HG02840 (cell line): Measurements from ENCODE around the gene SAPCD2.
"Not testable (repeated sequence)": the region's sequence is repeated elsewhere in the genome, so short reads cannot be mapped to it uniquely, and the experiment has no call there.

Experiments
- ATAC-seq: cut with Tn5 transposase; IDR thresholded peaks from one replicate; pipeline ENCODE4 v1.9.1; 2021; ENCODE audit warnings: mild to moderate bottlenecking, moderate library complexity, moderate number of reproducible peaks; ENCODE audit not compliant: unreplicated experiment, low FRiP score

SAPCD2 gene

DNA sequence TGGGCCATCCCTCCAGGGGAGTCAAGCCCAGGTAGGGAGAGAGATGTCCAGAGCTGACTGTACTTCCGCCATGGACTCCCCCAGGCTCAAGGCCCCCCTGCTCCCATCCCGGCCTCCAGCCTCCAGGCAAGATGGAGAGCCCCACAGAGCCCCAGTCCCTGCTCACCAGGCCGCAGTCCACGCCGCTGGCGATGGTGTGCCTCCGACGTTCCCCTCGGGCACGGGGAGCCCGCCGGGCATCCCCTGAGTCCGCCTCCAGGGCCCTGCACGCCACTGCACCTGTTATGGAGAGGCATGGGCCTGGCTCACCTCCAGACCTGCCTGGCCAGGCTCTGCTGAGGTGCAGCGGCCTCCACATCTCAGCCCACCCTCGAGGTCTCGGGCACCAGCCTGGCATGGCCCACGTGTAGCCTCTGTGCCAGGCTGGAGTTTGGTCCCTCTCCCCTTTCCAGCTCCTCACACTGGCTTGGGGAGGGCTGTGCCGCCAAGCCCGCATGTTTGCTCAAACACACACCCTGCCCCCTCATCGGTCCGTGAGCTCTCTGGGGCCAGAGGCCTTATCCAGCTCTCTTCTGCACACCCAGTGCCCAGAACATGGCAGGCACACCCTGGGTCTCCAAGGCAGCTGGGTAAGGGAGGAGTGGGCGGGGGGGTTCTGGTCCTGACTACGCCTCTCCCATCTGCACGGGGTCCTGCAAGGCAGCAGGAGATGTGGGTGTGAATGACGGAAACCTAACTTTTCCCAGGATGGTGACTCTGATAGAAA, 4.1 kb downstream of the SAPCD2 start:
- ATAC-seq: no peak

DNA sequence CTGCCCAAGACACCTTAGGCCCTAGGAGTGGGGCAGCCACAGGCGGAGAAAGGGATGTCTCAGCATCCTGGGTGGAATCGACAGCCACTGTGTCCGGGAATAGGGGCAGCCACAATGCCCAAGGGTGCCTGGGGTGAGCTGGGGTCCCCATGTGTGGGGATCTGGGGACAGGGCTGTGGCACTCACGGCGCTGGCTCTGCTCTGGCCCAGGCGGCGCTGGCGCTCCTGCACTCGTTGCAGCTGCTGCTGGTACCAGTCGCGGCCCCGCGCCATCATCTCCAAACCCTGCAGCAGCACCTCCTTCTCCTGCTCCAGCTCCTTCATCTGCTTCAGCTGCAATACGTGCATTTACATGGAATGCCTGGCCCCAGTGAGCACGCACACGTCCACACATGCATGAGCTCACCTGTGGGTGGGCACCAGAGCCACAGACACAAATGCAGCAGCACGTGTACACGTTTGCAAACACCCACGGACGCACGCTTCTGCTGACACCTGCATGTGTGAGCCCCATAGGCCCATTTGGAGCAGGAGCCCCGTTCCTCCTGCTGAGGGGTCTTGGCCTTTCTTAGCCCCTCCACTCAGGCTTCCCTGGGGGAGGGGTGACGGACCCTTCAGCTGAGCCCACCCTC, 4.9 kb downstream of the SAPCD2 start:
- no peak for ATAC-seq

DNA sequence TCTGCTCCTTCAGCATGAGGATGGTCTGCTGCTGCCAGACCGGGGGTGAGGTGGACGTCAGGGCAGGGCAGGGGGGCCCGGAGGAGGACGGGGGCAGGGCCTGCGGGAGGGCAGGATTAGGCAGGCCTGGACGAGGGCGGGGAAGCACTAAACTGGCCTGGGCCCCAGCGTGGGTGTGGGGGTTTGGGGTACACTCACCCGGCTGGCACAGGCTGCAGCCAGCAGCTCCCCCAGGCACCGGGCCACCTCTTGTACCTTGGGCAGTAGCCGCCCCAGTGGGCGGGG, 5.5 kb downstream of the SAPCD2 start:
- no peak for ATAC-seq

- ATAC-seq: no peak
Measured at GRCh38 chr9:137064027-137064879, 6.1 kb downstream of the SAPCD2 start.

DNA sequence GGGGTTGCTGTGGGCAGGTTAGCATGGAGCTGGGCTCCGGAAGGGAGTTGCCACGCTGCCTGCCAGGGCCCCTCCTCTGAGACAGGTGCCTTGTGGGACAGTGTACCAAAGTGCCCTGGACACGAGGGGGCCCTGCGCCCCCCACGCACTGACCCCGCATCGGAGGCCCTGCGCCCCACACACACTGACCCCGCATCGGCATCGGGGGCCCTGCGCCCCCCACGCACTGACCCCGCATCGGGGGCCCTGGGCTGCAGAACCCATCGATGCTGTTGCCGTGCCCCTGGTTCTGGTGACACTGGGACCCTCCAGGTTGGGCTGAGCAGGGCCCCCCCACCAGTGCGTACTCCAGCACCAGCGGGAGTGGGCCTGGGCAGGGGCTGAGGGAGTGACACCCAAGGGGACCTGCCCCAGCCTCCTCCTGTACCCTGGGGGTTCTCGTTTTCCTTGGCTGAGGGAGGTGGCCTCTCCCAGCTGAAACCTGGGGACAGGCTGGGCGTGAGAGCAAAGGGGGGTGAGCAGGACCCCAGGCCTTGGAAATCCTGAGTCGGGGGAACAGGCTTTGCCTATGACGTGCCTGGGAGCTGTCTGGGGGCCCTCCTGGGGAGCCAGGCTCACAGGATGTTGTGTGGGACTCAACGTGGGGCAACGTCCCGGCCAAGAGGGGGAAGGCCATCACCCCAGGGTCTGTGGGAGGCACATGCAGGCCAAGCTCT, 6.9 kb downstream of the SAPCD2 start:
- no peak for ATAC-seq

DNA sequence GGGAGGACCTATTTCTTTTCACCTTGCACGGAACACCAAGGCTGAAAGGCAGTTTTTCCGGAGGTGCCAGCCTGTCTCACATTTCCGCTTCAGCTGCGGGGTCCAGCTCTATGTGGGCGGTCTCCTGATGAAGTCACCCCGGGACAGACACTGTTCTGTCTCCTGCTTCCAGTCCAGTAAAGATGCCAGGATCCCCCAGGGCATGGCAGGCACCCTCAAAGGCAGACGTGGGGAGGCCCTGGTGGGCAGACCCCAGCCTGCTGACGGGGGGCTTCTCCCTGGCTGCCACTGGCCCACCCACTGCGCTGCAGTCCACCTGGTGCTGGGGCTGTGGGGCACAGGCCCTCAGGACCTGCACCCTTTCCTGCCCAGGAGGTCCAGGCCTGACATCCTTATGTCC, 7.6 kb downstream of the SAPCD2 start:
- not testable (repeated sequence) for ATAC-seq

- no peak for ATAC-seq
Measured at GRCh38 chr9:137062384-137062783, 8.0 kb downstream of the SAPCD2 start.

DNA sequence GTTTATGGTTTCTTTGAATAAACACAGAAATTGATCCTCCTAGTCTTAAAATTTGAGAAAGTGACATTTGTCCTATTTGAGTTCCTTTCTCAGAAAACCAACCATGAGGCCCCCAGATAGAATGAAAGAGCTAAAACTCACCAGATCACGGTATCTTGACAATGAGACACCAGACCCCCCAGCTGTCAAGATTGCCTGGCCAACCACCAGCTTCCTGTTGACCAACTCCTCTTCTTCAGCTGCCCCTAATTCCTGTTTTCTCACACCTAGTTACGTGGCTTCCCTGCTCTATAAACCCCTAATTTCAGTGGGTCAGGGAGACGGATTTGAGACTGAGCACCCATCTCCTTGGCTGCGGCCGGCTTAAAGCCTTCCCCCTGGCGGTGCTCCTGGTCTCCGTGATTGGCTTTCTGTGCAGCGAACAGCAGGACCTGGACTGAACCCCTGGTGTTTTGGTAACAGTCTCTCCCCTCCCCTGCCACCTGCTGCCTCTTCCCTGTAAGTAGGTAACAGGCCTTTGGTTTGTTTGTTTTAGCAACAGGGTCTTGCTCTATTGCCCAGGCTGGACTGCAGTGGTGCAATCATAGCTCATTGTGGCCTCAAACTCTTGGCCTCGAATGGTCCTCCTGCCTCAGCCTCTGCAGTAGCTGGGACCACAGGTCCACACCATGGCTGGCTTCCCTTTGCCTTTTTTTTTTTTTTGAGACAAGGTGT, 11.7 kb downstream of the SAPCD2 start:
- no peak for ATAC-seq

DNA sequence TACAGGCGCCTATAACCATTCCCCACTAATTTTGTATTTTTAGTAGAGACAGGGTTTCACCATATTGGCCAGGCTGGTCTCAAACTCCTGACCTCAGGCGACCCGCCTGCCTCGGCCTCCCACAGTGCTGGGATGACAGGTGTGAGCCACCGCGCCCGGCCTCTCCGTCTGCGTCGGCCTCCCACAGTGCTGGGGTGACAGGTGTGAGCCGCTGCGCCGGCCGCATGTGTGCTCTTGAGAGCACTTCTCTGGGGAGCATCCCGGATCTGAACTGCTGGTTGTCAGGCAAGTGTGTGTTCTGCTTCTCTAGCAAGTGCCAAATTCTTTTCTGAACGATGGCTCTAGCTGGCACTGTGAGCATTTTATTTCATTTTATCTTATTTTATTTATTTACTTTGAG, 12.8 kb downstream of the SAPCD2 start:
- no peak for ATAC-seq

DNA sequence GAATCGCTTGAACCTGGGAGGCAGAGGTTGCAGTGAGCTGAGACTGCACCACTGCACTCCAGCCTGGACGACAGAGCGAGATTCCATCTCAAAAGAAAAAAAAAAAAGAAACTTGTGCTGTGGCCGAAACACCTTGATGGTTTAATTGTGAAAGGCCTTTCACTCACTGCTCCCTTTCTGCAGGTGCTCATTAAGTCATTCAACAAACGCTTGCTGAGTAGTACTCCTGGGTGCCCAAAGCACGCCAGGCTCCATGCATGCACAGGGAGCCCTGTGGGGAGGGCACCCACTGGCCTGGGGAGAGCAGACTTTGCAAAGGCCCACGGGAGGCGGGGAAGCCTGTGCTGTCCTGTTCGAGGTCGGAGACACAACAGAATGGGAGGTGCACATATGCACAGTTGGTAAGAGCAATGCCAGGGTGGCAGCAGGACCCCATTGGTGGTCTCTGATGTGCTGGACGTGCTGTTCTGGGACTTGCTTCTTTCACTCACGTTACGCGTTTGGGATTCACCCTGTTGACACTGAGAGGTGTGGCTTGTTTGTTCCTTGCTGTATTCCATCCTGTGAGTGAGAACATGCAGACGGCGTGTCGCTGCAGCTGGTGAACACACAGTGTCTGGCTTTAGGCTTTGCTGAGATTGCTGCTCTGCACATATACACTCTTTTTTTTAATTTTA, 13.5 kb downstream of the SAPCD2 start:
- ATAC-seq: no peak

DNA sequence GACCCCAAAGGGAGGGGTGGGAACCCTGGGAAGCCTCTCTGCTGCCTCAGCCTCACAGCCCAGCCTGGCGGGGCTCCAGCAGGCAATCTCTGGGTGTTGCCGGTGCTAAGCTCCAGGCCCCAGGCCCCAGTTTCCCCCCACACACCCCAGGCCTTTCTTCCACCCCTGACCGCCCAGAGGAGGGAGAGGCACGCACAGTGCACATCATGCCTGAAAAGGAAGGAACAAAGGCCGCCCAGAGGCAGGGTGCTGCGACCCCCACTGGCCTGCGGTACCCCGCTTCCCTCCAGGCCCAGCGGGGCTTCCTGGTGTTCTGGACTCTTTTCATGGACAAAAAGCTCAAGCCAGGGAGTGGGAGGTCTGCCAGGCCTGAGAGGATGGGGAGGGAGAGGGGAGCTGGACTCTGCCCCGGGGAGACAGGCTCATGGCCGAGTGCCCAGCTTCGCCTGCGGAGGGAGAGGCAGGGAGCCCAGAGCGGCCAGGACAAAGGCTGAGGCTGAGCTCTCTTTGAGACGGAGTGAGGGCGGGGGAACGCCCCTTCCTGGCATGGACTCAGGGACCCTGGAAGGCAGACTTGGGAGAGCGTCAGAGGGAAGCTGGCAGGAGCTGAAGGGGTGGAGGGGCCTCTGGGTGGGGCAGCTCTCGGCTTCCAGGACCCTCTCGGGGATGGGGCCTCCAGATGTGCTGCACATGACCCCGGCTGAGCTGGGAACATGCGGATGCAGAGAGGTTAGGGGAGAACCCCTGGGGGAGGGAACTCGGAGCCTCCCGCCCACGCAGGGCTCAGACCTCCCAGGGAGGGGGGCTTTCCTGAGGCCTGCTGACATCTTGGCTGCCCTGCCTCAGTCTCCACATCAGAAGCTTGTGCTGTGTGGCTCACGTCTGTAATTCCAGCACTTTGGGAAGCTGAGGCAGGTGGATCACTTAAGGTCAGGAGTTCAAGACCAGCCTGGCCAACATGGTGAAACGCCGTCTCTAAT, 14.7 kb downstream of the SAPCD2 start:
- ATAC-seq: no peak

- no peak for ATAC-seq
Measured at GRCh38 chr9:137054932-137055384, 15.4 kb downstream of the SAPCD2 start.

GRCh38 chr9:137053944-137054931, 16.1 kb downstream of the SAPCD2 start, which contains the start of gene ENTPD2:
TSS of gene ENTPD2 (minus strand) at chr9:137054061. CDS start at chr9:137053997, 64 bp downstream.
- ATAC-seq: no peak

DNA sequence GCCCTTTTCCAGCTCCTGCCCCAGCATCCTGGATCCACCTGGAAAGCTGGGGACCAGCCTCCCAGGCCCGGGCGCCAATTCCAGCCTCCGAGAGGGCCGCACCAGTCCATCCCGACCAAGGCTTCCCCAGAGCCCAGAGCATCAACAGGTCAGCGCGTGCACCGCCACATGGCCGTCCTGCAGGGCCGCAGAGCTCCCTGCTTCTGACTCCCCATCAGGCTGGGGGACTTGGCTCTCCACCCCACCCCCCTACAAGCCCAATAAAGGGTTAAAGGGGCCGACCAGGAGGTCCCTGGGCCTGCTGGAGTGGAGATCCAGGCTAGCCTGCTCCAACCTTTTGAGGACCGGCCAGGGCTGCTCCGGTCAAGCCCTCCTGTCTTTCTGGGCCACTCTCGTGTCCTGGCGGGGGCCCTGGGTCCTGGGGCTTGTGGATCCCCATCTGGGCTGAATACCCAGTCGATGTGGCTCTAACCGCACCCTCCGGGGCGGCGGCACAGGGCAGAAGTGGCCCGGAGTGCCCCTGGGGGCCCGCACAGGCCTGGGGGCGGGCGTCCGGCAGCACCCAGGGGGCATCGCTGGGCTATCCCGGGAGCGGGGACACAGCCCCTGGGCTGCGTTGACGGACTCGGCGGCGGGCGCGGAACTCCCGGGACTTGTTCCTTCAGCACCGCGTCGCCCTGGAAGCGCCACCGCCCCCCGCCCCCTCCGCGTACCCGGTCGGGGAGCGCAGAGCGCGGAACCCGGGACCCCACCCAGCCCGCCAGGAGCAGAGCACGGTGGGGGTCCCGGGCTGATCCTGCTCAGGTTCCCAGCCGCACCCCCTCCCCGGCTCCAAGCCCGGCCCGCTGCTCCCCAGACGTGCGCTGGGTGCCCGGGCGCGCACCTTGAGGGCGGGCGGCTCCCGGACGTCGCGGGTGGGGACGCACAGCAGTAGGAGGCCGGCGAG, 17.1 kb downstream of the SAPCD2 start:
- ATAC-seq: no peak

DNA sequence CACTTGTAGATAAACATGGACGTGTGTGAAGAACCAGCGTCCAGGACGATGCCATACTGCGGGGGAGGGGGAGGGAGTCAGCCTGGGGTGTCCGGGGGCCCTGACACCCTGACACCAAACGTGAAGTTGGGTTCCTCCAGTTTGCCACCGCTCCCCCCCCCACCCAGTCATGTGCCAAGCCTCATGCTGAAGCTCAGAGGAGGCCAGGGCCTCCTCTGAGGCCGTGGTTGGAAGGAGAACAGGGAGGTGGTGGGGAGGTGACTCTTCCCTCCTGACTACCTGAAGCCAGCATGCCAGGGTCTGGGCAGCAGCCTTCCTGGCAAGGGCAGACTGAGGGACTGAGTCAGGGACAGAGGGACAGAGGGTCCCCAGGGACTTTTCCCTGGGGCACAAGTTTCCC, 18.1 kb downstream of the SAPCD2 start:
- no peak for ATAC-seq

DNA sequence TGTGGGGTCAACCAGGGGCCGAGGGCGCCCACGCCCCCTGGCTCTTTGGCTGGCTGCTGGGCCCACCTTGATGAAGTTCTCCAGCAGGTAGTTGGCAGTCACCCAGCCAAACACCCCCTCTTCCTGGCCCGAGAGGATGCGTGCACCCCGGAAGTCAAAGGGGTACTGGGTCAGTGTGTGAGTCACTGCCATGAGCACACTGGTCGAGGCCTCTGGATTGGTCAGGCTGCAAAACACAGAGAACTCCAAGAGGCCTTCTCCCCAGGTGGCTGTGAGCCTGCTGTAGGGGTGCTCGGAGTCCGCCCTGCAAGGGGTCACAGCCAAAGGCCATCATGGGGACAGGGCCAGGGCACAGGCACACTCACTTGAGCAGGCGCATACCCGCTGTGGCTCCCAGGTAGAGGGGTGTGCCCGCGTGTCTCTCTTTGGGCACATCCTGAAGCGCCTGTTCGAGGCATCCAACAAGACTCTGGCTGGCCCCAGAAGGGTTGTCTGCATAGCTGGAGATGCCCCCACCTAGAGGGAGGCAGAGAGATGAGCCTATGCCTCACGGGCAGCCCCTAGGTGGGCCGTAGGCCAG, 19.1 kb downstream of the SAPCD2 start:
- no peak for ATAC-seq
